K562 (cell line): Measurements from ENCODE around the gene WNK2. TPM values are rescaled to one million over a fixed set of nuclear protein-coding genes. Genes with fewer than 3 reads are reported as not detected.

Source experiments
- ATAC-seq: fragments of 200-7000 bp; cut with Tn5 transposase; 3 replicates; pipeline ENCODE4 v1.9.1; 2020; ENCODE audit warnings: moderate library complexity
- BruUV-seq: library from RNA; stranded (reverse); fragments of 400-500 nt; replicated peaks from 2 replicates; lab custom pipeline; 2021; lab: Mats Ljungman, UMichigan
- CTCF ChIA-PET: fragments of 300-600 bp; formaldehyde crosslinking; extraction: SDS; loops from one replicate; lab custom pipeline; 2021; ENCODE audit warnings: low intra/inter-chr PET ratio; lab: Yijun Ruan, JAX
- POLR2A ChIA-PET: fragments of 300-600, 350-650 bp; sonication (Branson Sonifier 250); formaldehyde crosslinking; extraction: SDS; loops from one replicate; lab custom pipeline; 2021; ENCODE audit warnings: antibody characterized with exemption, inconsistent platforms; lab: Yijun Ruan, JAX
- DNase-seq, 4 experiments: peaks; one replicate each; pipeline versions ENCODE4 v3.0.0 to v3.0.0-alpha.2; 2011 to 2018; ENCODE audit warnings: low spot score in 3 of 4, mixed read lengths in 3 of 4; ENCODE audit errors: extremely low read depth in 1 of 4
- FAIRE-seq: peaks from 2 replicates; lab custom pipeline; 2011; peaks lifted over from hg19 to GRCh38; lab: Jason Lieb, UNC
- H2AFZ ChIP-seq: 2 replicates; pipeline ENCODE4 v1.6.0; 2011; ENCODE audit warnings: low read depth, low read length, control low read depth, inconsistent platforms
- H3K27ac ChIP-seq: fragments of 200-600 bp; 3 replicates; pipeline ENCODE4 v1.8.0; 2011; ENCODE audit warnings: low read depth, mild to moderate bottlenecking, control low read depth, inconsistent platforms, low read length, moderate library complexity, mixed read lengths; ENCODE audit errors: extremely low read depth
- H3K27me3 ChIP-seq, 2 experiments: fragments of 300-600 bp in 1 of 2; 2 replicates in 1 of 2; 3 replicates in 1 of 2; pipeline versions ENCODE4 v1.6.0 to v1.8.0; 2011; ENCODE audit warnings: inconsistent platforms in 2 of 2, low read length in 2 of 2, mild to moderate bottlenecking in 1 of 2, mixed read lengths in 1 of 2, moderate library complexity in 1 of 2; ENCODE audit not compliant: control insufficient read depth in 2 of 2, insufficient read depth in 2 of 2
- H3K36me3 ChIP-seq: fragments of 300-600 bp; 3 replicates; pipeline ENCODE4 v1.8.0; 2011; ENCODE audit warnings: mild to moderate bottlenecking, low read length, inconsistent platforms; ENCODE audit not compliant: control insufficient read depth, insufficient read depth
- H3K4me1 ChIP-seq, 2 experiments: fragments of 200-600 bp in 1 of 2; replicated peaks in 1 of 2; 2 replicates in 1 of 2; 3 replicates in 1 of 2; pipeline versions ENCODE4 v1.5.1 to v1.8.0; 2011; ENCODE audit warnings: inconsistent platforms in 2 of 2, low read length in 2 of 2, mild to moderate bottlenecking in 1 of 2, mixed read lengths in 1 of 2, moderate library complexity in 1 of 2; ENCODE audit not compliant: control insufficient read depth in 2 of 2, insufficient read depth in 2 of 2
- H3K4me2 ChIP-seq: 2 replicates; pipeline ENCODE4 v1.6.1; 2011; ENCODE audit warnings: low read length, control low read depth, inconsistent platforms, mixed read lengths; ENCODE audit not compliant: insufficient read depth
- H3K4me3 ChIP-seq: fragments of 200-600 bp; sonication (generic), shearing (Covaris generic); 2 replicates; pipeline ENCODE4 v1.5.1; 2016; ENCODE audit warnings: control low read depth, inconsistent platforms
- H3K79me2 ChIP-seq: fragments of 200-600 bp; 3 replicates; pipeline ENCODE4 v1.8.0; 2011; ENCODE audit warnings: low read length, inconsistent platforms; ENCODE audit not compliant: control insufficient read depth, insufficient read depth
- H3K9ac ChIP-seq, 2 experiments: 2 replicates each; pipeline versions ENCODE4 v1.6.0 to v1.6.1; 2011; ENCODE audit warnings: low read depth in 2 of 2, low read length in 2 of 2, control low read depth in 1 of 2, inconsistent platforms in 1 of 2, mild to moderate bottlenecking in 1 of 2, mixed read lengths in 1 of 2; ENCODE audit not compliant: insufficient read depth in 1 of 2
- H3K9me1 ChIP-seq: one replicate; pipeline ENCODE4 v1.6.0; 2011; ENCODE audit warnings: inconsistent platforms, mild to moderate bottlenecking, low read length, moderate library complexity; ENCODE audit not compliant: control insufficient read depth, insufficient read depth
- H3K9me3 ChIP-seq: replicated peaks from 2 replicates; pipeline ENCODE4 v1.5.1; 2011; ENCODE audit warnings: low read depth, low read length, inconsistent platforms; ENCODE audit not compliant: control insufficient read depth, insufficient read depth
- H4K20me1 ChIP-seq: replicated peaks from 2 replicates; pipeline ENCODE4 v1.6.1; 2011; ENCODE audit warnings: low read length, inconsistent platforms, mixed read lengths; ENCODE audit not compliant: control insufficient read depth, insufficient read depth
- EGR1 ChIP-seq: fragments of 450-650 bp; conservative IDR thresholded peaks from 2 replicates; pipeline ENCODE4 v1.6.1; 2017; ENCODE audit warnings: mild to moderate bottlenecking
- GTF3C2 ChIP-seq: IDR thresholded peaks from 3 replicates; pipeline ENCODE4 v1.6.1; 2011; ENCODE audit warnings: borderline replicate concordance, mild to moderate bottlenecking, moderate library complexity; ENCODE audit not compliant: insufficient read length; ENCODE audit errors: extremely low read depth
- NR2C1 ChIP-seq, 2 experiments: fragments of 450-650 bp; IDR thresholded peaks; 2 replicates each; pipeline ENCODE4 v1.6.1; 2017; ENCODE audit warnings: mild to moderate bottlenecking in 2 of 2, antibody characterized with exemption in 1 of 2, inconsistent platforms in 1 of 2, missing compliant biosample characterization in 1 of 2, missing genetic modification characterization in 1 of 2
- PCBP1 ChIP-seq: fragments of 200-400 bp; formaldehyde crosslinking; IDR thresholded peaks from 2 replicates; pipeline ENCODE4 v1.6.1; 2018; ENCODE audit warnings: mild to moderate bottlenecking, low read depth, low read length; ENCODE audit not compliant: poor library complexity, severe bottlenecking
- PHF20 ChIP-seq: fragments of 450-650 bp; IDR thresholded peaks from 2 replicates; pipeline ENCODE4 v1.6.1; 2018; ENCODE audit not compliant: partially characterized antibody
- SETDB1 ChIP-seq: IDR thresholded peaks from one replicate; pipeline ENCODE4 v1.6.1; 2012; ENCODE audit warnings: low read length, control low read depth, inconsistent platforms
- SREBF2 ChIP-seq: sonication (generic); formaldehyde crosslinking; IDR thresholded peaks from 2 replicates; pipeline ENCODE4 v1.4.0; 2020; ENCODE audit warnings: mild to moderate bottlenecking, missing genetic modification reagents
- ZMIZ1 ChIP-seq, 2 experiments: fragments of 150-350 bp in 1 of 2; IDR thresholded peaks; 2 replicates each; pipeline ENCODE4 v1.6.1; 2012 to 2016; ENCODE audit warnings: low read depth in 2 of 2, low read length in 2 of 2, mild to moderate bottlenecking in 1 of 2, moderate library complexity in 1 of 2
- ZNF57 ChIP-seq: fragments of 450-650 bp; formaldehyde crosslinking; IDR thresholded peaks from 2 replicates; pipeline ENCODE4 v1.4.0; 2020; ENCODE audit warnings: mild to moderate bottlenecking, moderate library complexity
- WGBS: fragments of 100-300 bp; shearing (Covaris generic); methylation state at CpG from one replicate; pipeline ENCODE4 v1.1.6; 2016; ENCODE audit warnings: low coverage, mixed read lengths; ENCODE audit not compliant: insufficient coverage; ENCODE audit errors: missing lambda C conversion rate; 5-methylcytosine and 5-hydroxymethylcytosine counted together
- in situ Hi-C: fragments of 300-500 bp; cut with MboI; formaldehyde crosslinking; loops from 4 replicates; pipeline ENCODE4 v1.15.0; 2018; ENCODE audit warnings: inconsistent platforms, mixed read lengths
- intact Hi-C: fragments of 100-400 bp; cut with micrococcal nuclease; formaldehyde crosslinking; loops from 2 replicates; pipeline ENCODE4 v1.14.2; 2022
- polyA plus RNA-seq, 8 experiments: library from polyadenylated mRNA; depleted of rRNA in 4 of 8; stranded (reverse) in 5 of 8; unstranded in 3 of 8; fragments of >200 nt; fragmentation: Nextera tagmentation in 2 of 8; fragmentation: Illumina TruSeq in 1 of 8; extraction: Ambion mirVana in 2 of 8; extraction: Trizol in 1 of 8; gene quantifications; 2 replicates each; pipeline versions ENCODE4 v1.2.1 to v1.2.3, GENCODE V29; 2011 to 2014; ENCODE audit warnings: inconsistent platforms in 1 of 8, missing spikeins in 1 of 8
- total RNA-seq, 7 experiments: library from RNA; depleted of rRNA in 6 of 7; stranded (reverse); fragments of >200 nt in 6 of 7; fragmentation: Illumina TruSeq in 2 of 7; extraction: Trizol in 2 of 7; gene quantifications; 2 replicates each; pipeline versions ENCODE4 v1.2.1 to v1.2.3, GENCODE V29; 2011 to 2021; ENCODE audit warnings: low replicate concordance in 1 of 7

The WNK2 gene
- total and polyA plus RNA-seq, 9 of the 15 experiments (the other 6 are each of a cell fraction or from before 2014, with no cell fraction given) = 0.36 to 3.3 (median 0.64) TPM; not detected in 2

- no peak for DNase-seq
- Histone ChIP-seq H3K9me1 (no peaks in the 10 kb centered on the region), H3K27ac (no peak overlapping the region), H3K79me2 (no peaks in the 10 kb centered on the region), H3K9me3 (no peaks in the 10 kb centered on the region), H3K4me3 (no peak overlapping the region), H3K9ac (no peak overlapping the region), H2AFZ (no peak overlapping the region), H3K36me3 (no peaks in the 10 kb centered on the region)
- no peak for ATAC-seq
- BruUV-seq = no TSS peak
- FAIRE-seq = no peak
- TF ChIP-seq SETDB1 = no peak
- TF ChIP-seq, all 486 proteins: peak for 0
- H3K4me1 ChIP-seq = no peaks in the 10 kb centered on the region
- H3K4me2 ChIP-seq = no peak overlapping the region
- 10% methylated on average over 9 of the region's 9 CpGs for whole genome bisulfite sequencing
- in situ Hi-C loops = no loop called here
- H3K27me3 ChIP-seq = peaks cover 34 to 79% of the 10 kb centered on the region in 2 experiments
- ChIA-PET POLR2A (interaction anchor here (0.5 to 1.0 kb wide), 3 partner anchors 54 to 117 kb away, joined by 3 read pairs; no protein-coding TSS in a partner anchor), CTCF (no interaction called here)
- peaks cover 8% of the 10 kb centered on the region; the same call in 1 of the 2 replicates for H4K20me1 ChIP-seq
- intact Hi-C loops = no loop called here
These were observed 42.0 kb downstream of the WNK2 start for GRCh38 chr9:93225892-93226291.

- H3K4me2 ChIP-seq = no peak overlapping the region
- no peak for FAIRE-seq
- H3K4me1 ChIP-seq = no peaks in the 10 kb centered on the region
- 22% methylated on average over 4 of the region's 5 CpGs for WGBS
- no peaks in the 10 kb centered on the region for H3K9me1 ChIP-seq
- BruUV-seq = no TSS peak
- no peaks in the 10 kb centered on the region for H3K36me3 ChIP-seq
- ChIA-PET CTCF (no interaction called here), POLR2A (no interaction called here)
- H3K9ac ChIP-seq = no peak overlapping the region
- in situ Hi-C loops (no loop called here), intact Hi-C loops (no loop called here)
- no peak for DNase-seq
- ATAC-seq = no peak
- H2AFZ ChIP-seq = no peak overlapping the region
- peaks cover 8% of the 10 kb centered on the region; the same call in 1 of the 2 replicates for H4K20me1 ChIP-seq
- H3K27ac ChIP-seq = no peak overlapping the region
- no peaks in the 10 kb centered on the region for H3K9me3 ChIP-seq
- no peaks in the 10 kb centered on the region for H3K79me2 ChIP-seq
- H3K4me3 ChIP-seq = no peak overlapping the region
- H3K27me3 ChIP-seq = peaks cover 27 to 79% of the 10 kb centered on the region in 2 experiments
- TF ChIP-seq ZNF57 (CRISPR knock-in tag) = no peak
- TF ChIP-seq NR2C1 (IDR thresholded peaks at IDR 0.05) = no peak
- TF ChIP-seq NR2C1 (tag; IDR thresholded peaks at IDR 0.05) = no peak
- no peak for TF ChIP-seq SREBF2
- TF ChIP-seq PCBP1 = no peak
- TF ChIP-seq ZMIZ1 (IDR thresholded peaks at IDR 0.05; ENCODE audit: low read depth in 2 of 2, low read length in 2 of 2) = no peak
- no peak for TF ChIP-seq PHF20
- TF ChIP-seq GTF3C2 = no peak
- TF ChIP-seq EGR1 = no peak
These were observed 42.9 kb downstream of the WNK2 start for GRCh38 chr9:93226819-93227218.
